GM12892 (cell line): Measurements from ENCODE around the gene ADD3.

Source experiments
- POLR2A ChIP-seq: IDR thresholded peaks from 2 replicates; pipeline ENCODE4 v1.6.1; 2011; ENCODE audit warnings: low read depth, low read length, control low read depth
- POLR2AphosphoS5 ChIP-seq: IDR thresholded peaks from 2 replicates; pipeline ENCODE4 v1.6.1; 2011; ENCODE audit warnings: low read depth, low read length, control low read depth

- TF ChIP-seq POLR2A (no peak), POLR2AphosphoS5 (no peak)
These were observed 2.9 kb downstream of the ADD3 start for GRCh38 chr10:110010486-110011378.
